ENCODE data around the gene SLC25A21. TPM values are rescaled to one million over a fixed set of nuclear protein-coding genes. Genes with fewer than 3 reads are reported as not detected.
"Not testable (repeated sequence)": the region's sequence is repeated elsewhere in the genome, so short reads cannot be mapped to it uniquely, and the experiment has no call there.

The SLC25A21 gene
- total RNA-seq, 1 donor from 2014 or later = 0.89 TPM

- intact Hi-C loops (cut with micrococcal nuclease); DNase-seq; ATAC-seq: not testable (repeated sequence)
These were observed 15.6 kb upstream of the SLC25A21 start for GRCh38 chr14:37187840-37188577.

- no peak for DNase-seq
- intact Hi-C loops (cut with micrococcal nuclease) = no loop called here
- ATAC-seq = no peak
These were observed 14.9 kb upstream of the SLC25A21 start for GRCh38 chr14:37187294-37187693.

GRCh38 chr14:37186865-37187264 is 14.5 kb upstream of the SLC25A21 start:
- intact Hi-C loops (cut with micrococcal nuclease) = no loop called here
- DNase-seq (no peak), ATAC-seq (no peak)

- intact Hi-C loops (cut with micrococcal nuclease) = no loop called here
- ATAC-seq (no peak), DNase-seq (no peak)
These were observed 13.3 kb upstream of the SLC25A21 start for GRCh38 chr14:37185670-37186069.

GRCh38 chr14:37184520-37184919 is 12.1 kb upstream of the SLC25A21 start:
- intact Hi-C loops (cut with micrococcal nuclease); DNase-seq; ATAC-seq: not testable (repeated sequence)

GRCh38 chr14:37181441-37181840 is 9.0 kb upstream of the SLC25A21 start:
- no peak for ATAC-seq
- intact Hi-C loops (cut with micrococcal nuclease) = no loop called here
- no peak for DNase-seq

GRCh38 chr14:37180886-37181285 is 8.5 kb upstream of the SLC25A21 start:
- ATAC-seq; intact Hi-C loops (cut with micrococcal nuclease); DNase-seq: not testable (repeated sequence)

GRCh38 chr14:37179896-37180502 is 7.6 kb upstream of the SLC25A21 start:
- no peak for ATAC-seq
- intact Hi-C loops (cut with micrococcal nuclease) = no loop called here

GRCh38 chr14:37172936-37173614 is 669 bp upstream of the SLC25A21 start:
- intact Hi-C loops (cut with micrococcal nuclease) = no loop called here
- no peak for DNase-seq
- no peak for ATAC-seq

More at GRCh38 chr14:37179896-37180502, 7.6 kb upstream of the SLC25A21 start:
- DNase-seq = no peak

- ATAC-seq = peak; percentile 5
- intact Hi-C loops (cut with micrococcal nuclease) = no loop called here
These were observed 755 bp downstream of the SLC25A21 start for GRCh38 chr14:37171678-37172023.

GRCh38 chr14:37170993-37171392 is 1.4 kb downstream of the SLC25A21 start:
- intact Hi-C loops (cut with micrococcal nuclease) = no loop called here
- DNase-seq (no peak), ATAC-seq (no peak)

More at GRCh38 chr14:37171678-37172023, 755 bp downstream of the SLC25A21 start:
- no peak for DNase-seq

- intact Hi-C loops (cut with micrococcal nuclease) = no loop called here
- no peak for DNase-seq
- ATAC-seq = no peak
These were observed 2.2 kb downstream of the SLC25A21 start for GRCh38 chr14:37170237-37170636.

- intact Hi-C loops (cut with micrococcal nuclease) = no loop called here
- DNase-seq (no peak), ATAC-seq (no peak)
These were observed 3.7 kb downstream of the SLC25A21 start for GRCh38 chr14:37168721-37169120.

- no peak for DNase-seq
- intact Hi-C loops (cut with micrococcal nuclease) = no loop called here
- ATAC-seq = no peak
These were observed 5.0 kb downstream of the SLC25A21 start for GRCh38 chr14:37167151-37168047.

GRCh38 chr14:37165794-37166193 is 6.6 kb downstream of the SLC25A21 start:
- DNase-seq = no peak
- intact Hi-C loops (cut with micrococcal nuclease) = no loop called here
- no peak for ATAC-seq

- DNase-seq; ATAC-seq; intact Hi-C loops (cut with micrococcal nuclease): not testable (repeated sequence)
These were observed 10.1 kb downstream of the SLC25A21 start for GRCh38 chr14:37162307-37162706.

GRCh38 chr14:37157987-37158386 is 14.4 kb downstream of the SLC25A21 start:
- ATAC-seq (no peak), DNase-seq (no peak)
- intact Hi-C loops (cut with micrococcal nuclease) = no loop called here

GRCh38 chr14:37153483-37153882 is 18.9 kb downstream of the SLC25A21 start:
- DNase-seq = no peak
- no peak for ATAC-seq
- intact Hi-C loops (cut with micrococcal nuclease) = no loop called here

GRCh38 chr14:37153005-37153404 is 19.4 kb downstream of the SLC25A21 start:
- ATAC-seq (no peak), DNase-seq (no peak)
- intact Hi-C loops (cut with micrococcal nuclease) = no loop called here

Measured in left ventricle myocardium superior (tissue), 1 donor.